GM18868 (cell line): ENCODE data around the gene H3-3A.

Experiments
- ATAC-seq: cut with Tn5 transposase; IDR thresholded peaks from one replicate; pipeline ENCODE4 v1.9.1; 2021; ENCODE audit warnings: mild to moderate bottlenecking, moderate library complexity; ENCODE audit not compliant: unreplicated experiment

Gene H3-3A

DNA sequence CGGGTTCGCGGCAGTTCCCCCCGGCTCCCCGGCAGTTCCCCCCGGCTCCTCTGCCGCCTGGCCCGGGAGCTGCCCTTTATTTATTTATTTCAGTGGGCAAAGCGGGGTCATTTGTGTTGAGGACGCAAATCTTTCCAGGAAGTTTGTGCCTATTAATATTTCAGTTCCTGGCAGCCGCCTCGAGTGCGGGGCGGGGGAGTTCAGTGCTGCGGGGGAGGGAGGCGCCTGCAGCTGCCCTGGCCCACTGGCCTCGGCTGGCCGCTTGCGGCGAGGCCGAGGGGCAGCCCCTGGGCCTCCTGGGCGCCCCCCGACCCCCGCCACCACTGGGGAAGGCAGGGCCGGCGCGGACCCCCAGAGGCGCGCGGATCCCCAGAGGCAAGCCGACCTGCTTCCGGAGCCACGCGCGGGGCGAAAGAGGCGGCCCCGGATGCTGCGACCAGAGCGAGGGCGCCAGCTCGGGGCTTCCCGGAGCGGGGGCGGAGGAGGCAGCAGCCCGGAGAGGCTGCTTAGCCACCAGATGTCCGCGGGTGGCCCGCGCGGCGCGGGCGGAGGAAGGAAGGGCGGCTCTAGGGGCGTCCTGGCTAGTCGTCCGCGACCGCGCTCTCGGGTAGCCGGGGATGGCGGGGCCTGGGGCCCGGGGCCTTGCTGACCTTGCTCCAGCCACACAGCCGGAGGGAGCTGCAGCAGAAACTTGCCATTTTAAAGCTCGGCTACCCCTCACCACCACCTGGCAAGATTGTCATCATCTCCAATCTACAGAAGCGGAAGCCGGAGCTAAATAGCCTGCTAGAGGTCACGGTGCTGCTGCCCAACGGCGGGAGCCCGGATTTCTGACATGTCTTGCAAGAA lies 48.0 kb downstream of the H3-3A start:
- ATAC-seq, result peak; percentile 78

- no peak for ATAC-seq
Measured at GRCh38 chr1:226111098-226111882, 48.8 kb downstream of the H3-3A start.

DNA sequence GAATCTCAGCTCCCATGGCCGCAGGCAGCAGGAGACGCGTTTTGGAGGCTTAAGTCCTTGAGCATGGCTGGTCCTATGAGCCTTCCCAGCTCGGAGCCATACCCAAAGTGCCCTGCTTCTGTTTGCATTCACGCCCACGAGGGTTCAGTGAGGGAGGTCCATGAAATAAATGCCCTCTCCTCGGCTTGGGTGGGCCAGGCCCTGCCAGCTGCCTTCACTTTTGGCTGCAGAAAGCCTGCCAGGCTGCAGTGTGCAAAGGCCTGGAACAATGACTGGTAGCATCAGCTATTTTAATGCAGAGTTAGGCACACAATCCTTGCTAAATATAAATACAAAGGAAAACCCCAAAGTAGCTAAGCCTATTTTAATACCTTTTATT lies 49.4 kb downstream of the H3-3A start:
- ATAC-seq, result no peak

GRCh38 chr1:226112626-226113025 lies 50.1 kb downstream of the H3-3A start:
- ATAC-seq, result no peak

- no peak for ATAC-seq
Measured at GRCh38 chr1:226116673-226117072, 54.2 kb downstream of the H3-3A start.

GRCh38 chr1:226117330-226117729 lies 54.8 kb downstream of the H3-3A start:
- no peak for ATAC-seq

- no peak for ATAC-seq
Measured at GRCh38 chr1:226118357-226118756, 55.8 kb downstream of the H3-3A start.

GRCh38 chr1:226119169-226119568 lies 56.7 kb downstream of the H3-3A start:
- ATAC-seq, result no peak

DNA sequence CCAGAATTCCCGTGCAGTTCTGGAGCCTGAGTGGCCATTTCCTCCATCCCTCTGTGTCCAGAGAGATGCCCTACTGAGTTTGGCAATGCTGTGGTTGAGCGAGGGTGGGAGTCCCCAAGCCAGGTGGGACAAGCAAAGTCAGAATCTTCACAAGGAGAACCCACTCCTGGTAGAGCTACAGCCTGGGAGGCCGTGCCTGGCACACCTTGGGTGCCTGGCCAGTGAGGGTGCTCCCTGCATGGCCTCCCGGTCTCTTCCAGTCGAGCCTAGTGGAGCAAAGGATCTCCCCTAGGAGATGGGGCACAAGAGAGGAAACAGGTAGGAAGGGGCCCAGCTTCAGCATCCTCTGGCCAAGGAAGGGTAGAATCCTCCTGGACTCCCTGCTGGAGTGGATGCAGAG lies 57.9 kb downstream of the H3-3A start:
- no peak for ATAC-seq

DNA sequence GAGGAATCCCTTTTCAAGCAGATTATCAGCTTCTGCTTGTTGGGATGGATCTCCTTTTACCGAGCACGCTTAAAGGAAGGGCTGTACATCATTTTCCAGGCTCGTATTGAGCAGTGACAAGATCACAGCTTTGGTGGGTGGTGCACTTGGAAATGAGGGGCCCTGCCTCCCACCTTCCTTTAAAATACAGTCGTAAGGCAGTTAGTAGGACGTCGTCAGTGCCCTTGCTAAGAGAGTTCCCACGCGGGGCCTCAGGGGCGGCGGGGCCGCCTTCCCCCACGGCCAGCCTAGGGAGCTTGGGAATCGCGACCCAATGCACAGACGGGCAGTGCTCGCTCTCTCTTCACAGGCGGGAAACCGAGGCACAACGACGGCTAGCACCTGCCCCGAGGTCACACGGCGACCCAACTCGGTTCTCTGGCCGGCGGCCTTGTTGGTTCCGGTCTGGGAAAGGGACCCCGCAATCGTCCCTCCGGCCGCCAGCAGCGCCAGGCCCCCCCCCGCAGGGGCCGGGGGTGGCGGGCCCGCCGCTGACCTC lies 58.6 kb downstream of the H3-3A start:
- ATAC-seq, result no peak
